SK-N-SH treated with all-trans-retinoic acid at 6 μM for 48 hours (cell line): ENCODE measurements around the gene SPOCK1.

Experiments
- ATAC-seq: fragments of 200-7000 bp; cut with Tn5 transposase; 3 replicates; pipeline ENCODE4 v1.9.1; 2020; ENCODE audit warnings: mild to moderate bottlenecking, moderate library complexity
- BACH2 ChIP-seq: fragments of 250-450 bp; sonication (Bioruptor Pico); IDR thresholded peaks from 2 replicates; pipeline ENCODE4 v1.9.0; 2021; ENCODE audit warnings: mild to moderate bottlenecking, borderline replicate concordance
- GLIS3 ChIP-seq: fragments of 250-450 bp; sonication (Bioruptor Pico); IDR thresholded peaks from 2 replicates; pipeline ENCODE4 v1.5.0; 2020; ENCODE audit warnings: mild to moderate bottlenecking, moderate library complexity
- ISL1 ChIP-seq: fragments of 250-450 bp; sonication (Bioruptor Pico); IDR thresholded peaks from 2 replicates; pipeline ENCODE4 v2.1.2; 2022; ENCODE audit warnings: mild to moderate bottlenecking, moderate library complexity
- ZNF565 ChIP-seq: fragments of 450-650 bp; formaldehyde crosslinking; conservative IDR thresholded peaks from 2 replicates; pipeline ENCODE4 v1.5.0; 2020; ENCODE audit warnings: low read depth, mild to moderate bottlenecking, moderate library complexity

SPOCK1 gene

DNA sequence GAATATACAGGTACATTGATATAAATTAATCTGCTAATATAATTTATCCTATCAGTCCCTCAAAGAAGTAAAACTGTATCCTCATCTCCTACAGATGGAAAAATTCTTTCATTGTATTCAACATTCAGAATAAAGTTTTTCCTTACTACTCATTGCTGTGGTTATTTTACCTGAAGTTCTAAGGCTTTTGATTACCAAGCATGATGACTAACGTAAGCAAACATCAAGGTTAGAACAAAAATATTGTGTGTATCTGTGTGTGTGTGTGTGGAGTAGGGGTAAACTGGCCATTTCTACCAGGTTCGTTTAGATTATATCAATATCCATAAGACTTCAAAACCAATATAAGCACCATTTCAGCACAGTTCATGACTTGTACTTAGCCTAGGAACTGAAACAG is 573.1 kb downstream of the SPOCK1 start:
- no peak for ATAC-seq
- TF ChIP-seq ZNF565 (CRISPR knock-in tag) (no peak), GLIS3 (CRISPR knock-in tag) (no peak), ISL1 (CRISPR knock-in tag) (no peak), BACH2 (CRISPR knock-in tag) (no peak)
